Activated T-helper 1 cell treated with anti-CD3 and anti-CD28 coated beads, Interleukin-12 subunit alpha, Interleukin-12 subunit beta, Interleukin-2, Interleukin-4 antibody, amounts not matched to agents 30 ng/mL and 10 ng/mL and 1 ng/mL, durations not matched to agents 14 hours and 24 hours and 36 hours (primary cell): Measurements from ENCODE around the gene TMEM198. TPM values are rescaled to one million over a fixed set of nuclear protein-coding genes. Genes with fewer than 3 reads are reported as not detected.

Experiments used
- DNase-seq: peaks from one replicate; pipeline ENCODE4 v3.0.0; 2021; ENCODE audit warnings: low spot score
- H3K27ac Mint-ChIP-seq: one replicate; pipeline ENCODE4 v1.8.0; 2021; ENCODE audit warnings: mild to moderate bottlenecking, mixed read lengths
- H3K27me3 Mint-ChIP-seq: one replicate; pipeline ENCODE4 v1.8.0; 2022; ENCODE audit warnings: mild to moderate bottlenecking, moderate library complexity, mixed read lengths; ENCODE audit not compliant: insufficient read depth
- H3K36me3 Mint-ChIP-seq: one replicate; pipeline ENCODE4 v1.8.0; 2021; ENCODE audit warnings: low read depth, mixed read lengths
- H3K4me1 Mint-ChIP-seq: one replicate; pipeline ENCODE4 v1.8.0; 2021; ENCODE audit warnings: low read depth, mixed read lengths
- H3K4me3 Mint-ChIP-seq: one replicate; pipeline ENCODE4 v1.8.0; 2021; ENCODE audit warnings: mild to moderate bottlenecking, moderate library complexity, mixed read lengths
- H3K9me3 Mint-ChIP-seq: one replicate; pipeline ENCODE4 v1.8.0; 2021; ENCODE audit warnings: mixed read lengths
- intact Hi-C: fragments of 100-400 bp; cut with micrococcal nuclease; formaldehyde crosslinking; loops from one replicate; pipeline ENCODE4 v1.15.1; 2024
- total RNA-seq: library from RNA; stranded (reverse); gene quantifications from 2 replicates; pipeline ENCODE4 v1.2.3, GENCODE V29; 2022

Gene TMEM198
- total RNA-seq, 1 donor from 2014 or later, result 3.3 TPM

GRCh38 chr2:219512524-219513216 is 31.2 kb upstream of the TMEM198 start:
- peaks cover 10% of the 10 kb centered on the region for H3K4me1 Mint-ChIP-seq
- no peak overlapping the region for H3K4me3 Mint-ChIP-seq
- no peaks in the 10 kb centered on the region for H3K9me3 Mint-ChIP-seq
- no peak for DNase-seq
- no peak overlapping the region for H3K27ac Mint-ChIP-seq
- no peaks in the 10 kb centered on the region for H3K36me3 Mint-ChIP-seq
- intact Hi-C loops, result no loop called here
- peaks cover 59% of the 10 kb centered on the region for H3K27me3 Mint-ChIP-seq

- Mint-ChIP-seq H3K9me3 (no peaks in the 10 kb centered on the region), H3K27me3 (peaks cover 66% of the 10 kb centered on the region), H3K4me3 (no peak overlapping the region), H3K36me3 (no peaks in the 10 kb centered on the region), H3K27ac (no peak overlapping the region), H3K4me1 (peaks cover 10% of the 10 kb centered on the region)
- DNase-seq, result no peak
- intact Hi-C loops, result no loop called here
Measured at GRCh38 chr2:219513787-219514186, 30.0 kb upstream of the TMEM198 start.

GRCh38 chr2:219514196-219514761 is 29.5 kb upstream of the TMEM198 start, which contains the start of gene ASIC4:
ASIC4 (plus strand) TSS chr2:219514482; CDS start chr2:219514725, 243 bp downstream.
- no peak for DNase-seq
- intact Hi-C loops, result no loop called here
- no peak within 1 kb of the TSS for H3K4me3 Mint-ChIP-seq
- H3K27ac Mint-ChIP-seq, result no peak within 1 kb of the TSS
- peaks cover 10% of the 10 kb centered on the region for H3K4me1 Mint-ChIP-seq
- peaks cover 67% of the 10 kb centered on the region for H3K27me3 Mint-ChIP-seq
- H3K36me3 Mint-ChIP-seq, result no peaks in the 10 kb centered on the region
- H3K9me3 Mint-ChIP-seq, result no peaks in the 10 kb centered on the region

DNA sequence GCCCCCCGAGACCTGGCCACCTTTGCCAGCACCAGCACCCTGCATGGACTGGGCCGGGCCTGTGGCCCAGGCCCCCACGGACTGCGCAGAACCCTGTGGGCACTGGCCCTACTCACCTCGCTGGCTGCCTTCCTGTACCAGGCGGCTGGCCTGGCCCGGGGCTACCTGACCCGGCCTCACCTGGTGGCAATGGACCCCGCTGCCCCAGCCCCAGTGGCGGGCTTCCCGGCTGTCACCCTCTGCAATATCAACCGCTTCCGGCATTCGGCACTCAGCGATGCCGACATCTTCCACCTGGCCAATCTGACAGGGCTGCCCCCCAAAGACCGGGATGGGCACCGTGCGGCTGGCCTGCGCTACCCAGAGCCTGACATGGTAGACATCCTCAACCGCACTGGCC is 29.0 kb upstream of the TMEM198 start:
- intact Hi-C loops, result no loop called here
- H3K4me1 Mint-ChIP-seq, result peaks cover 5% of the 10 kb centered on the region
- no peak for DNase-seq
- H3K36me3 Mint-ChIP-seq, result no peaks in the 10 kb centered on the region
- peaks cover 66% of the 10 kb centered on the region for H3K27me3 Mint-ChIP-seq
- no peak overlapping the region for H3K27ac Mint-ChIP-seq
- H3K4me3 Mint-ChIP-seq, result no peak overlapping the region
- no peaks in the 10 kb centered on the region for H3K9me3 Mint-ChIP-seq

DNA sequence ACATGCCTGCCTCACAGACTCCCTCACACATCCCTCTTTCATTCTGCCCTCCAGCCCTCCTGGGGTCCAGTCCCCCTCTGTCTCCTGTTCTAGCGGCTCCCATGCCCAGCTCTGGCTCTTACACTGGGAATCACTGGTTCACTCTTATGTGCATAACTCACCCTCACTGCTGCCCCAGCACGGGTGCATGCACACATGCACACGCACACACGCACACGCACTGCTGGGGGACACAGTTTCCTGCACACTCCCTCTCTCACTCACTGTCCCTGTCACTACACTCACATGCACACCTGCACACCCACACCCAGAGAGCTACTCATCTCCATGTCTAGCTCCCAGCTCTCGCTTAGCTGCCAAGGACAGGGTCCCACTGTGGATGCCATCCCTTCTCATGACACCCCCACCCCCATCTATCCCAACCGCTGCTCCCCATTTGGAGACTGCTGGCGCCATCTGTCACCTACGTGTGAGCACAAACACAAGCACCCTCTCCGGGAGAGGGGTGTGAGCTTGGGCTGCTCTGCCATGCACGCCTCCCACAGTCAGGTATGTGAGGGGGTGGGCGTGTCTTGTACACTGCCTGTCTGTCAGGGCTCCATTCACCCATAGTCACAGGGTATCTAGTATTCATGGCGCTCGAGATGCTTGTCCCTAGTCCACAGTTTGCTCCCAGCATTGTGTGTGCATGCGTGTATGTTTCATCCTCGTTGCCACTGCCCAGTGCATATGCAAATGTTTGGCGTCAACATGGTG is 27.8 kb upstream of the TMEM198 start:
- H3K4me3 Mint-ChIP-seq, result no peak overlapping the region
- intact Hi-C loops, result no loop called here
- H3K27ac Mint-ChIP-seq, result no peak overlapping the region
- no peaks in the 10 kb centered on the region for H3K9me3 Mint-ChIP-seq
- H3K4me1 Mint-ChIP-seq, result no peaks in the 10 kb centered on the region
- no peak for DNase-seq
- peaks cover 64% of the 10 kb centered on the region for H3K27me3 Mint-ChIP-seq
- H3K36me3 Mint-ChIP-seq, result no peaks in the 10 kb centered on the region

DNA sequence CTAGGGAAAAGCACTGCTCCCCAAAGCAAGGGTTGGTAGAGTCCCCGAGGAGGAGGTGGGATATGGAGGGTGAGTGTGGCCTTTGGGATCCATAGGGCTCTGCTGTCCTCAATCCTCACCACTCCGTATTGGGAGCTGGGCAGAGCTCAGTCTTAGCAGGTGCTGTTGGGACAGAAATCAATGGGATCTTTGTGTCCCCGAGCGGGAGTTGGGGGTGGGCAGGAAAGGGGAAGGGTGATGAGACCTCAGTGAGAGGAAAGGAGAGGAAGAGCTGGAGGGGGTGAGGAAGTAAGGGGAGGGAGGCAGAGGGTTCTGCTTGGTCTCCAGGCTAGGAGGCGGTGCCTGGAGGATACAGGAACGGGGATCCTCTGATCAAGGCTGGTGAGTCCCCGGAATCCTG is 26.9 kb upstream of the TMEM198 start:
- Mint-ChIP-seq H3K4me3 (no peak overlapping the region), H3K9me3 (no peaks in the 10 kb centered on the region), H3K4me1 (no peaks in the 10 kb centered on the region), H3K27ac (no peak overlapping the region), H3K27me3 (peaks cover 66% of the 10 kb centered on the region), H3K36me3 (no peaks in the 10 kb centered on the region)
- intact Hi-C loops, result no loop called here
- DNase-seq, result no peak

- intact Hi-C loops, result no loop called here
- H3K27me3 Mint-ChIP-seq, result peaks cover 63% of the 10 kb centered on the region
- H3K9me3 Mint-ChIP-seq, result no peaks in the 10 kb centered on the region
- H3K27ac Mint-ChIP-seq, result no peak overlapping the region
- no peaks in the 10 kb centered on the region for H3K4me1 Mint-ChIP-seq
- H3K4me3 Mint-ChIP-seq, result no peak overlapping the region
- no peak for DNase-seq
- H3K36me3 Mint-ChIP-seq, result no peaks in the 10 kb centered on the region
Measured at GRCh38 chr2:219517954-219518778, 25.7 kb upstream of the TMEM198 start.

- DNase-seq, result no peak
- Mint-ChIP-seq H3K4me3 (no peak overlapping the region), H3K27ac (no peak overlapping the region), H3K4me1 (no peaks in the 10 kb centered on the region), H3K9me3 (no peaks in the 10 kb centered on the region), H3K36me3 (no peaks in the 10 kb centered on the region), H3K27me3 (peaks cover 67% of the 10 kb centered on the region)
- intact Hi-C loops, result no loop called here
Measured at GRCh38 chr2:219519526-219519916, 24.3 kb upstream of the TMEM198 start.

GRCh38 chr2:219520079-219520478 is 23.7 kb upstream of the TMEM198 start:
- peaks cover 67% of the 10 kb centered on the region for H3K27me3 Mint-ChIP-seq
- no peak for DNase-seq
- no peaks in the 10 kb centered on the region for H3K36me3 Mint-ChIP-seq
- H3K27ac Mint-ChIP-seq, result no peak overlapping the region
- intact Hi-C loops, result no loop called here
- H3K4me1 Mint-ChIP-seq, result no peaks in the 10 kb centered on the region
- no peak overlapping the region for H3K4me3 Mint-ChIP-seq
- H3K9me3 Mint-ChIP-seq, result no peaks in the 10 kb centered on the region

DNA sequence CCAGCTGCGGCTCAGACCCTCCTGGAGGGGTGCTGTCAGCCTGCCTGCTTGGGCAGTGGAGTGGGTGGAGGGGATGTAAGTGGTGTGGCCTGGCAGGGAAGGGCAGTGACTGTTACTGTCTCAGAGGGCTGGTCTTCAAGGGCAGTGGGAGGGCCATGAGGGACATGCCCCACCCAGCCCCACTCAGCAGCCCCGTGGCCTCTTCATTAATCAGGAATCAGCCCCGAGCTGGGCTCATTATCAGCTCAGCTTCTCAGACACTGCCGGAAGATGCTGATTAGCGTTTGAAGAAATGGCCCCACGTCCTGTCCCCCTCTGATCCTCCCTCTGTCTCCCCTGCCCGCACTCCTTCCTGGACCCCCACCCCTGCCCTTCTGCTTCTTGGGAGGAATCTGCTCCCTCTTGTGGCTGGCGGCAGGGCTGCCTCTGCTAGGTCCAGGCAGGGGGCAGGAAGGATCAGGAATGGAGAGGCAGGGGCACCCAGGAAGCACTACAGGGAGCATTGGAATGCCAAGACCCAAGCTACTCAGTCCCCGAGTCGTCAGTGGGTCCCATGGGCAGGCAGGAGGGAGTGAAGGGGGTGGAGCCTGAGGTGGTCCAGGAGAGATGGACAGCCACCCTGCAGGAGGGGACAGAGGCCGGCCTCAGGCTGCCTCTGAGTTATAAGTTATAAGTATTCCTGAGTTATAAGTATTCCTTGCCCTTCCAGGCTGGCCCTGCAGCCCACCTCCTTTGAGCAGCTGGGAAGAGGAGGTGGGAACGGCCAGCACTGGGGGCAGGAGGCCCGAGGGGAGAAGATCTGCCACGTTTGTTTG is 22.6 kb upstream of the TMEM198 start:
- no peak overlapping the region for H3K4me3 Mint-ChIP-seq
- intact Hi-C loops, result no loop called here
- peaks cover 73% of the 10 kb centered on the region for H3K27me3 Mint-ChIP-seq

GRCh38 chr2:219522111-219523030 is 21.5 kb upstream of the TMEM198 start:
- Mint-ChIP-seq H3K9me3 (no peaks in the 10 kb centered on the region), H3K36me3 (no peaks in the 10 kb centered on the region), H3K27ac (peak overlapping the region; percentile 4), H3K4me1 (no peaks in the 10 kb centered on the region), H3K4me3 (no peak overlapping the region), H3K27me3 (peaks cover 68% of the 10 kb centered on the region)
- no peak for DNase-seq
- intact Hi-C loops, result no loop called here

More for the DNA sequence above, 22.6 kb upstream of the TMEM198 start:
- H3K4me1 Mint-ChIP-seq, result no peaks in the 10 kb centered on the region
- DNase-seq, result no peak
- H3K36me3 Mint-ChIP-seq, result no peaks in the 10 kb centered on the region
- H3K27ac Mint-ChIP-seq, result no peak overlapping the region
- H3K9me3 Mint-ChIP-seq, result no peaks in the 10 kb centered on the region
